D721Med (cell line): ENCODE measurements around the gene SLC4A8.

Experiments used
- DNase-seq: peaks from one replicate; pipeline ENCODE4 v3.0.0; 2011; ENCODE audit warnings: low spot score; ENCODE audit not compliant: insufficient read length
- FAIRE-seq: peaks from 2 replicates; lab custom pipeline; 2011; peaks lifted over from hg19 to GRCh38; lab: Jason Lieb, UNC
- TF ChIP-seq, protein P1 (sequence below): IDR thresholded peaks from 2 replicates; pipeline ENCODE4 v1.5.1; 2012; ENCODE audit warnings: mild to moderate bottlenecking, control low read depth; ENCODE audit not compliant: insufficient read depth; ENCODE audit errors: missing control alignments

The SLC4A8 gene

DNA sequence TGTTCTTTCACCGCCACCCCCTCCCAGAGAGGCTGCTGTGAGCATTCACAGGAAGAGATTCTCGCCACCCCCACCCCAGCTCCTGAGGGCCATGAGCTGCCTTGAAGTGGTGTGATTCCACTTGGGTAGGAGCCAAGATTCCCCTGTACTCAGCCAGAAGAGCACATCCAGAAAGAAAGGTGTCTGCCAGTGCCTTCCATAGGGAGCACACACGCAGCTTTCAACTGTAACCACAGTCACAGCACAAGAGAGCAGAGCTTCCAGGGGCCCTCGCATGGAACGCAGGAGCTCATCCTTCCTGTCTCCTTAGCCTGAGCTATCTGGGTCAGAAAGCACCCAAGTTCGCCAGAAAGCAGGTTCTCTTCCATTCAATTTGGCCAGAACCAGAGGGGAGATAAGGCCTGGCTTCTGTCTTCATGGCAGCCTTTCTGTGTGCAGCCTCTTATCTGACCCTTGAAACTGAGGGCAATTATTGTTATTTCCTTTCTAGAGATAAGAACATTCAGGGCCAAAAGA, 99.8 kb downstream of the SLC4A8 start:
- TF ChIP-seq, protein P1, sequence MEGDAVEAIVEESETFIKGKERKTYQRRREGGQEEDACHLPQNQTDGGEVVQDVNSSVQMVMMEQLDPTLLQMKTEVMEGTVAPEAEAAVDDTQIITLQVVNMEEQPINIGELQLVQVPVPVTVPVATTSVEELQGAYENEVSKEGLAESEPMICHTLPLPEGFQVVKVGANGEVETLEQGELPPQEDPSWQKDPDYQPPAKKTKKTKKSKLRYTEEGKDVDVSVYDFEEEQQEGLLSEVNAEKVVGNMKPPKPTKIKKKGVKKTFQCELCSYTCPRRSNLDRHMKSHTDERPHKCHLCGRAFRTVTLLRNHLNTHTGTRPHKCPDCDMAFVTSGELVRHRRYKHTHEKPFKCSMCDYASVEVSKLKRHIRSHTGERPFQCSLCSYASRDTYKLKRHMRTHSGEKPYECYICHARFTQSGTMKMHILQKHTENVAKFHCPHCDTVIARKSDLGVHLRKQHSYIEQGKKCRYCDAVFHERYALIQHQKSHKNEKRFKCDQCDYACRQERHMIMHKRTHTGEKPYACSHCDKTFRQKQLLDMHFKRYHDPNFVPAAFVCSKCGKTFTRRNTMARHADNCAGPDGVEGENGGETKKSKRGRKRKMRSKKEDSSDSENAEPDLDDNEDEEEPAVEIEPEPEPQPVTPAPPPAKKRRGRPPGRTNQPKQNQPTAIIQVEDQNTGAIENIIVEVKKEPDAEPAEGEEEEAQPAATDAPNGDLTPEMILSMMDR = no peak
- DNase-seq (no peak), FAIRE-seq (no peak)

GRCh38 chr12:51525518-51525917, 100.9 kb downstream of the SLC4A8 start:
- TF ChIP-seq, protein P1 = no peak
- DNase-seq (no peak), FAIRE-seq (no peak)

GRCh38 chr12:51527966-51528365, 103.3 kb downstream of the SLC4A8 start:
- no peak for FAIRE-seq
- TF ChIP-seq, protein P1 = no peak
- DNase-seq = no peak

DNA sequence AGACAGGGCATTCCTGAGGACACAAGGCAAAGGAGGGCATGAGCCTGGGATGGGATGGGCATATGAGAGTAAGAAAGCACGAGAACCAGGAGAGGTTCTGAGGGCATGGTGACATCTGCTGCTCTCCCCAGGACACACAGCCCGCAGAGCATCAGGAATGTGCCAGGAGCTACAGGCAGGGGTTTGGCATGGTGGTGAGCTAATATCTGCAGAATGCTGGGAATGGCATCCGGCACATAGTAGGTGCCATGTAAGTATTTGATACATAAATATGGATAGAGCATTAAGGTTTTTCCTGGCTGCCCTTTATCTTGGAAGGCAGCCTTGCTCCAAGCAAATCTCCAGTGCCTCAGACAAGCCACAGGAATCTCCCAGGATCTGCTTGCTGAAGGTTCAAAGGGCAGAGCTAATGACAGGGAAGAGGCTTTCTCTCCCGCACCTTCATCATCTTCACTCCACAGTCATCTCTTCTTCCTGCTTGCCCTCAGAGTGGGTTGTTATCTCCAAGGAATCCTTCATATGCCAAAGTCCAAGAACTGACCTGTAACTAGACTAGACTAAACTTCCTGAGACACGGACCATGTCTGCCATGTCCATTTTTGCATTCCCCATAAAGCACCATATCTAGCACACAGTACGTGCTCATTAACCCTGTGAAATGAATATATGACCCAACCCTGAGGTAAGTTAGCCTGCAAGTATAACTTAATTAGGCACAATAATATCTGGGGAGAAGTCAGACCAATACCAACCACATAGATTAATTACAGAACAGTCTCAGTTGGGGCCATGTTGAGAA, 104.4 kb downstream of the SLC4A8 start:
- FAIRE-seq (no peak), DNase-seq (no peak)
- TF ChIP-seq, protein P1 = no peak

DNA sequence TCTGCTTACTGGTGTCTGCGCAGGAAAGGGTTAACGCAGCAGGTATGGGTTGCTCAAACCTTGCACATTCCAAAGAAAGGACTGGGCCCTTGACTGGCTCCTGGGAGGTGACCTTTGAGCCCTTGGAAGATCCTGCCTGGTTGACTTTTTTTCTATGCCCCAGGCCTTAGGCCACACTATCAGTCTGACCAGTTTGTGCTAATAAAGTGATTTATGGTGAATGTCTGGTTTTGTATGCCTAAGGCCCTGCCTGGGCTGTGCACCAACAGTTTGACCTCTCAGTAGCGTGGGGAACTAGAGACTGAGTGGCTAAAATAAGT, 105.0 kb downstream of the SLC4A8 start:
- TF ChIP-seq, protein P1 = no peak
- FAIRE-seq = no peak
- no peak for DNase-seq

GRCh38 chr12:51530208-51530607, 105.6 kb downstream of the SLC4A8 start:
- no peak for FAIRE-seq
- no peak for DNase-seq
- TF ChIP-seq, protein P1 = no peak
